HepG2 (cell line): ENCODE measurements around the gene CCDC181. TPM values are rescaled to one million over a fixed set of nuclear protein-coding genes. Genes with fewer than 3 reads are reported as not detected.
A peak's percentile ranks its signal among the peaks of the same experiment; 100 is the strongest.

Source experiments
- AKAP8 ChIP-seq: sonication (generic); formaldehyde crosslinking; IDR thresholded peaks from 2 replicates; pipeline ENCODE4 v1.5.1; 2020; ENCODE audit warnings: mild to moderate bottlenecking, missing genetic modification reagents
- ELF3 ChIP-seq: IDR thresholded peaks from 2 replicates; pipeline ENCODE4 v1.6.1; 2016; ENCODE audit warnings: missing genetic modification reagents, missing compliant biosample characterization
- FLYWCH1 ChIP-seq: sonication (generic); formaldehyde crosslinking; IDR thresholded peaks from 2 replicates; pipeline ENCODE4 v1.8.1; 2023; ENCODE audit warnings: mild to moderate bottlenecking, missing genetic modification reagents
- HINFP ChIP-seq: sonication (generic); formaldehyde crosslinking; IDR thresholded peaks from 2 replicates; pipeline ENCODE4 v1.4.0; 2020; ENCODE audit warnings: low read depth, mild to moderate bottlenecking, missing genetic modification reagents
- KDM4B ChIP-seq: sonication (generic); formaldehyde crosslinking; IDR thresholded peaks from 2 replicates; pipeline ENCODE4 v1.4.0; 2020; ENCODE audit warnings: missing genetic modification reagents
- MAFK ChIP-seq, 2 experiments: IDR thresholded peaks in 1 of 2; conservative IDR thresholded peaks in 1 of 2; 2 replicates each; pipeline ENCODE4 v1.6.1; 2011; ENCODE audit warnings: improper control_type of control experiment in 2 of 2, low read length in 2 of 2
- MEF2D ChIP-seq: sonication (generic); formaldehyde crosslinking; IDR thresholded peaks from 2 replicates; pipeline ENCODE4 v1.5.1; 2020; ENCODE audit warnings: mild to moderate bottlenecking, missing genetic modification reagents
- NFE2 ChIP-seq: sonication (generic); formaldehyde crosslinking; IDR thresholded peaks from 2 replicates; pipeline ENCODE4 v1.4.0; 2020; ENCODE audit warnings: missing genetic modification reagents
- POGZ ChIP-seq: sonication (generic); formaldehyde crosslinking; IDR thresholded peaks from 2 replicates; pipeline ENCODE4 v1.4.0; 2020; ENCODE audit warnings: mild to moderate bottlenecking, missing genetic modification reagents
- POLR2A ChIP-seq, 2 experiments: IDR thresholded peaks; 2 replicates each; pipeline ENCODE4 v1.6.1; 2011; ENCODE audit warnings: low read depth in 2 of 2, low read length in 2 of 2, mild to moderate bottlenecking in 1 of 2, moderate library complexity in 1 of 2; ENCODE audit not compliant: insufficient read depth in 1 of 2
- SOX5 ChIP-seq: IDR thresholded peaks from 2 replicates; pipeline ENCODE4 v1.6.1; 2016; ENCODE audit warnings: borderline replicate concordance
- TARDBP ChIP-seq: sonication (generic); formaldehyde crosslinking; IDR thresholded peaks from 2 replicates; pipeline ENCODE4 v1.8.0; 2022; ENCODE audit warnings: mild to moderate bottlenecking, missing genetic modification reagents
- TFDP2 ChIP-seq: sonication (generic); formaldehyde crosslinking; IDR thresholded peaks from 2 replicates; pipeline ENCODE4 v1.4.0; 2020; ENCODE audit warnings: missing genetic modification reagents
- TIGD3 ChIP-seq: sonication (generic); formaldehyde crosslinking; IDR thresholded peaks from 2 replicates; pipeline ENCODE4 v1.5.1; 2020; ENCODE audit warnings: mild to moderate bottlenecking, missing genetic modification reagents, borderline replicate concordance
- ZBTB2 ChIP-seq: sonication (generic); formaldehyde crosslinking; IDR thresholded peaks from 2 replicates; pipeline ENCODE4 v1.8.0; 2022; ENCODE audit warnings: low read depth, missing genetic modification reagents
- ZBTB8A ChIP-seq: sonication (generic); formaldehyde crosslinking; IDR thresholded peaks from 2 replicates; pipeline ENCODE4 v1.4.0; 2020; ENCODE audit warnings: mild to moderate bottlenecking, low read depth, missing genetic modification reagents, borderline replicate concordance
- ZNF10 ChIP-seq: sonication (generic); formaldehyde crosslinking; IDR thresholded peaks from 2 replicates; pipeline ENCODE4 v1.4.0; 2020; ENCODE audit warnings: mild to moderate bottlenecking, low read depth, missing genetic modification reagents, borderline replicate concordance
- ZNF136 ChIP-seq: sonication (generic); formaldehyde crosslinking; IDR thresholded peaks from 2 replicates; pipeline ENCODE4 v1.8.1; 2022; ENCODE audit warnings: low read depth, mild to moderate bottlenecking, moderate library complexity, missing genetic modification reagents
- ZNF205 ChIP-seq: IDR thresholded peaks from 2 replicates; pipeline ENCODE4 v1.6.1; 2018; ENCODE audit warnings: missing biosample characterization, missing genetic modification reagents
- ZNF207 ChIP-seq: fragments of 450-650 bp; IDR thresholded peaks from 2 replicates; pipeline ENCODE4 v1.6.1; 2016; ENCODE audit warnings: antibody characterized with exemption, borderline replicate concordance
- ZNF253 ChIP-seq: sonication (generic); formaldehyde crosslinking; IDR thresholded peaks from 2 replicates; pipeline ENCODE4 v1.8.0; 2022; ENCODE audit warnings: mild to moderate bottlenecking, missing genetic modification reagents, borderline replicate concordance
- ZNF335 ChIP-seq: sonication (generic); formaldehyde crosslinking; IDR thresholded peaks from 2 replicates; pipeline ENCODE4 v1.4.0; 2020; ENCODE audit warnings: missing genetic modification reagents
- ZNF33A ChIP-seq: sonication (generic); formaldehyde crosslinking; IDR thresholded peaks from 2 replicates; pipeline ENCODE4 v1.5.1; 2020; ENCODE audit warnings: missing genetic modification reagents, mild to moderate bottlenecking, moderate library complexity, borderline replicate concordance
- ZNF7 ChIP-seq: IDR thresholded peaks from 2 replicates; pipeline ENCODE4 v1.6.1; 2016; ENCODE audit warnings: missing biosample characterization, missing genetic modification reagents
- ZSCAN20 ChIP-seq: sonication (generic); formaldehyde crosslinking; IDR thresholded peaks from 2 replicates; pipeline ENCODE4 v1.4.0; 2020; ENCODE audit warnings: missing genetic modification reagents, mild to moderate bottlenecking, borderline replicate concordance
- polyA plus RNA-seq, 8 experiments: library from polyadenylated mRNA; depleted of rRNA in 3 of 8; stranded (reverse) in 7 of 8; unstranded in 1 of 8; fragments of >200 nt; fragmentation: Illumina TruSeq in 4 of 8; extraction: Trizol in 4 of 8; gene quantifications; 2 replicates each; pipeline versions ENCODE4 v1.2.1 to v1.2.3, GENCODE V29; 2011 to 2016; ENCODE audit warnings: low read depth in 4 of 8, missing spikeins in 1 of 8, mixed read lengths in 1 of 8; ENCODE audit not compliant: insufficient read depth in 1 of 8
- total RNA-seq, 5 experiments: library from RNA; depleted of rRNA; stranded (reverse); fragments of >200 nt; fragmentation: Illumina TruSeq; extraction: Trizol; gene quantifications; 2 replicates each; pipeline ENCODE4 v1.2.3, GENCODE V29; 2016; ENCODE audit warnings: low read depth in 1 of 5

CCDC181 gene
- total and polyA plus RNA-seq, 2 of the 13 experiments (the other 11 are each of a cell fraction or from before 2014, with no cell fraction given), result 0.07 TPM; not detected in 1

- no peak; the same call in 1 of the 2 replicates for TF ChIP-seq SOX5 (CRISPR knock-in tag)
- no peak for TF ChIP-seq ZNF253 (CRISPR knock-in tag)
- no peak for TF ChIP-seq ZNF136 (CRISPR knock-in tag)
- TF ChIP-seq ZNF7, result no peak
- peak; percentile 18; the same call in 1 of the 2 replicates for TF ChIP-seq TARDBP (CRISPR knock-in tag)
- no peak for TF ChIP-seq ZNF10 (CRISPR knock-in tag)
- no peak for TF ChIP-seq ZBTB2 (CRISPR knock-in tag)
- no peak for TF ChIP-seq ZSCAN20 (CRISPR knock-in tag)
- TF ChIP-seq MAFK (conservative IDR thresholded peaks at IDR 0.05 in 1 of 2, IDR thresholded peaks at IDR 0.05 in 1 of 2; ENCODE audit: low read length in 2 of 2), result no peak
- no peak for TF ChIP-seq ZNF33A (CRISPR knock-in tag)
- TF ChIP-seq AKAP8 (CRISPR knock-in tag), result no peak
- TF ChIP-seq HINFP, result no peak
- TF ChIP-seq ZNF205 (CRISPR knock-in tag), result no peak
- TF ChIP-seq ZBTB8A (CRISPR knock-in tag), result no peak
- TF ChIP-seq POGZ (CRISPR knock-in tag), result peak; percentile 68
- no peak for TF ChIP-seq TFDP2 (CRISPR knock-in tag)
- TF ChIP-seq TIGD3 (CRISPR knock-in tag), result no peak
- TF ChIP-seq KDM4B (CRISPR knock-in tag), result 0 out of 2 replicates have a peak, but pooled peaks have one; percentile 4
- 0 out of 2 replicates have a peak, but pooled peaks have one; percentile 45 for TF ChIP-seq ZNF335
- no peak for TF ChIP-seq FLYWCH1
- TF ChIP-seq MEF2D (CRISPR knock-in tag), result no peak
- no peak for TF ChIP-seq NFE2
- TF ChIP-seq ELF3, result peak; percentile 55
- TF ChIP-seq POLR2A (IDR thresholded peaks at IDR 0.05; ENCODE audit: insufficient read depth in 1 of 2, low read depth in 2 of 2, low read length in 2 of 2), result peak in 1 of 2 experiments; percentile 55; a peak in 3 of 4 replicates
- no peak for TF ChIP-seq ZNF207
These were observed 59.4 kb downstream of the CCDC181 start, which contains the start of the genes BLZF1 and NME7 (continued) for GRCh38 chr1:169367686-169368405.
